ENCODE data around the gene BANP.
"Not testable (repeated sequence)": the region's sequence is repeated elsewhere in the genome, so short reads cannot be mapped to it uniquely, and the experiment has no call there.

BANP gene

DNA sequence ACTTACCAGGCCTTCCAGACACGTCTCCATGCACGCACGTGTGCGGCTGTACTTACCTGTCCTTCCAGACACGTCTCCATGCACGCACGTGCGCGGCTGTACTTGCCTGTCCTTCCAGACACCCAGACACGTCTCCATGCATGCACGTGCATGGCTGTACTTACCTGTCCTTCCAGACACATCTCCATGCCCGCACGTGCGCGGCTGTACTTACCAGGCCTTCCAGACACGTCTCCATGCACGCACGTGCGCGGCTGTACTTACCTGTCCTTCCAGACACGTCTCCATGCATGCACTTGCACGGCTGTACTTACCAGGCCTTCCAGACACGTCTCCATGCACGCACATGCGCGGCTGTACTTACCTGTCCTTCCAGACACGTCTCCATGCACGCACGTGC lies 47.8 kb downstream of the BANP start:
- WGBS (ENCODE audit: extremely low coverage, insufficient coverage, low lambda C conversion rate): no CpG with 5 or more reads among the region's 29 CpGs
- H3K27me3 ChIP-seq (ENCODE audit: insufficient read depth, low read length, poor library complexity); H2BK15ac ChIP-seq (replicated peaks; ENCODE audit: low read depth); H3K4me3 ChIP-seq (ENCODE audit: low read length); H3K56ac ChIP-seq (ENCODE audit: low read length); H3K27ac ChIP-seq (ENCODE audit: low read depth, low read length); H2BK5ac ChIP-seq (ENCODE audit: low read length); H3K79me2 ChIP-seq (ENCODE audit: control insufficient read depth, insufficient read depth, low read length); H3K18ac ChIP-seq (ENCODE audit: low read length); H2AK5ac ChIP-seq (ENCODE audit: low read length); DNase-seq; H3K4me2 ChIP-seq (ENCODE audit: low read length); H4K8ac ChIP-seq (ENCODE audit: low read depth, low read length); H3K4me1 ChIP-seq (ENCODE audit: control insufficient read depth, low read depth, low read length); H2BK120ac ChIP-seq (ENCODE audit: low read depth, low read length); H4K5ac ChIP-seq (ENCODE audit: low read length); H3K9ac ChIP-seq (ENCODE audit: low read length); H3K4ac ChIP-seq (ENCODE audit: low read depth, low read length); H3K23ac ChIP-seq (ENCODE audit: low read length); H3K36me3 ChIP-seq (ENCODE audit: control insufficient read depth, insufficient read depth, low read length): not testable (repeated sequence)
- peaks cover 21% of the 10 kb centered on the region for H3K79me1 ChIP-seq (ENCODE audit: low read length)

DNA sequence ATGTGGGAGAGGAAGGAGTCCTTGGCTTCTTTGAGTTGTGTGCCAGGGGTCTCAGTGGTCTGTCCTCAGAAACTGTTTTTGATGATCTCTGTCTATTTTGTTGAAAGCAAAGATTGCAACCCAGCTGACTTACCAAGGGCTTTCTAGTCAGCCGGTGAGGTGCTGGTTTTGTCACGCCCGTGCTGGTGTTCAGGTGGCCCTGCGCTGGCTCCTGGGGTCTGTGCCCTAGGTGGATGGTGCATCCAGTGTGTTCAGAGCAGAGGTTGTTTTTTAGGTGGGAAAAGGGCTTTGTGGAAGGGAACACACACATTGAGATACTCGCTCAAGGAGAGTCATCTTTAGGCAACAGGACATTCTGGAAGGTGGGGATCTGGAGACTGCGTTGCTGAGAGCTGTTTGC lies 51.0 kb downstream of the BANP start:
- no CpG with 5 or more reads among the region's 6 CpGs for WGBS (ENCODE audit: extremely low coverage, insufficient coverage, low lambda C conversion rate)
- Histone ChIP-seq H3K27me3 (ENCODE audit: insufficient read depth, low read length, poor library complexity) (no peaks in the 10 kb centered on the region), H3K36me3 (ENCODE audit: control insufficient read depth, insufficient read depth, low read length) (no peaks in the 10 kb centered on the region), H2BK5ac (ENCODE audit: low read length) (no peak overlapping the region), H3K27ac (ENCODE audit: low read depth, low read length) (no peak overlapping the region), H3K4ac (ENCODE audit: low read depth, low read length) (no peak overlapping the region), H4K8ac (ENCODE audit: low read depth, low read length) (no peak overlapping the region), H2BK120ac (ENCODE audit: low read depth, low read length) (no peak overlapping the region), H2AK5ac (ENCODE audit: low read length) (no peak overlapping the region), H3K4me3 (ENCODE audit: low read length) (no peak overlapping the region), H3K4me2 (ENCODE audit: low read length) (no peak overlapping the region), H3K79me1 (ENCODE audit: low read length) (peaks cover 12% of the 10 kb centered on the region), H3K9ac (ENCODE audit: low read length) (no peak overlapping the region), H3K79me2 (ENCODE audit: control insufficient read depth, insufficient read depth, low read length) (peaks cover 2% of the 10 kb centered on the region), H3K18ac (ENCODE audit: low read length) (no peak overlapping the region), H3K23ac (ENCODE audit: low read length) (no peak overlapping the region), H2BK15ac (replicated peaks; ENCODE audit: low read depth) (no peak overlapping the region), H3K56ac (ENCODE audit: low read length) (no peak overlapping the region), H3K4me1 (ENCODE audit: control insufficient read depth, low read depth, low read length) (no peaks in the 10 kb centered on the region), H4K5ac (ENCODE audit: low read length) (no peak overlapping the region)
- DNase-seq: no peak

DNA sequence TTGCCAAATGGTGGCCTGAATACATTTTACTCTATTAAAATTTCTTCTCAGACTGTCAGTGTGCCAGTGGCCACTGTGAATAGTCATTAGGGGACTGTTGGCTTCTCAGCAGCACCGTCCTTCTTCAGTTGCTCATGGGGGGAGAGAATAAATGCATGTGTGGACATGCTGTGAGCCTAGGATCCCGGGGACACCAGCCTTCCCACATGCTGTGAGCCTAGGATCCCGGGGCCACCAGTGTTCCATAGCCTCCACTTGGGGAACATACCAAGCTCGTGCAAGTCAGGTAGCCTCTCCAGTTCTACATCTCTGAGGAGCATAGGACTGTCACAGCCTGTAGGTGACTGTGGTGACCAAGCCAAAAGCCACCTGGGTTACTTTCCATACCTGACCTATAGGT lies 51.5 kb downstream of the BANP start:
- no peak overlapping the region for H3K18ac ChIP-seq (ENCODE audit: low read length)
- no peak overlapping the region for H2BK15ac ChIP-seq (replicated peaks; ENCODE audit: low read depth)
- H3K36me3 ChIP-seq (ENCODE audit: control insufficient read depth, insufficient read depth, low read length): no peaks in the 10 kb centered on the region
- no peak overlapping the region for H2AK5ac ChIP-seq (ENCODE audit: low read length)
- no peak overlapping the region for H3K4ac ChIP-seq (ENCODE audit: low read depth, low read length)
- H3K27ac ChIP-seq (ENCODE audit: low read depth, low read length): no peak overlapping the region
- no peak overlapping the region for H2BK5ac ChIP-seq (ENCODE audit: low read length)
- no peak for DNase-seq
- H3K79me2 ChIP-seq (ENCODE audit: control insufficient read depth, insufficient read depth, low read length): peaks cover 2% of the 10 kb centered on the region
- no CpG with 5 or more reads among the region's 4 CpGs for WGBS (ENCODE audit: extremely low coverage, insufficient coverage, low lambda C conversion rate)
- H3K4me2 ChIP-seq (ENCODE audit: low read length): no peak overlapping the region
- peaks cover 8% of the 10 kb centered on the region for H3K79me1 ChIP-seq (ENCODE audit: low read length)
- H4K5ac ChIP-seq (ENCODE audit: low read length): no peak overlapping the region
- no peak overlapping the region for H3K56ac ChIP-seq (ENCODE audit: low read length)
- H2BK120ac ChIP-seq (ENCODE audit: low read depth, low read length): no peak overlapping the region
- no peak overlapping the region for H4K8ac ChIP-seq (ENCODE audit: low read depth, low read length)
- no peak overlapping the region for H3K23ac ChIP-seq (ENCODE audit: low read length)
- H3K27me3 ChIP-seq (ENCODE audit: insufficient read depth, low read length, poor library complexity): no peaks in the 10 kb centered on the region
- H3K4me3 ChIP-seq (ENCODE audit: low read length): no peak overlapping the region
- no peaks in the 10 kb centered on the region for H3K4me1 ChIP-seq (ENCODE audit: control insufficient read depth, low read depth, low read length)
- no peak overlapping the region for H3K9ac ChIP-seq (ENCODE audit: low read length)

DNA sequence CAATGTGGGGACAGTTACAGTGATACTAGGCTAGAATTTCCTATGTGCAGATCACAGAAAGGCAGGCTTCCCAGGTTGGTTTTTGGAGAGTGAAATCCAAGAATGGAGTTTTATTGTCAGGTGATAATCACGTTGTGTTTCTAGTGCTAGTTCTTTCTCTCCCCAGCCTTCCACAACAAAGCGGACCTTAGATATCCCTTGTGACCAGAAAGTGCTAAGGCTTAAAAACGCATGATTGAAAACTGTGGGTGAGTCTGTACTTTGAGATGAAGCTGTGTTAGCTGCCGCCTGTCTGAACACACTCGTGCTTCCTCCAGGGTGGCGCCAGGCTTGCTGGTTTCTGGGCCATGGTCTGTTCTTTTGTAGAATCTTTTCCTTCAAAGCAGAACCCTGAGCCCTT lies 52.1 kb downstream of the BANP start:
- no peak overlapping the region for H2AK5ac ChIP-seq (ENCODE audit: low read length)
- no peak overlapping the region for H3K4me3 ChIP-seq (ENCODE audit: low read length)
- no peak overlapping the region for H3K9ac ChIP-seq (ENCODE audit: low read length)
- no peak for DNase-seq
- H3K36me3 ChIP-seq (ENCODE audit: control insufficient read depth, insufficient read depth, low read length): peaks cover 2% of the 10 kb centered on the region
- H3K79me2 ChIP-seq (ENCODE audit: control insufficient read depth, insufficient read depth, low read length): peaks cover 3% of the 10 kb centered on the region
- H2BK120ac ChIP-seq (ENCODE audit: low read depth, low read length): no peak overlapping the region
- no peak overlapping the region for H4K5ac ChIP-seq (ENCODE audit: low read length)
- H2BK5ac ChIP-seq (ENCODE audit: low read length): no peak overlapping the region
- H3K18ac ChIP-seq (ENCODE audit: low read length): no peak overlapping the region
- no peak overlapping the region for H3K4me2 ChIP-seq (ENCODE audit: low read length)
- H3K79me1 ChIP-seq (ENCODE audit: low read length): peaks cover 8% of the 10 kb centered on the region
- no peak overlapping the region for H4K8ac ChIP-seq (ENCODE audit: low read depth, low read length)
- H3K4ac ChIP-seq (ENCODE audit: low read depth, low read length): no peak overlapping the region
- WGBS (ENCODE audit: extremely low coverage, insufficient coverage, low lambda C conversion rate): no CpG with 5 or more reads among the region's 6 CpGs
- H3K56ac ChIP-seq (ENCODE audit: low read length): no peak overlapping the region
- H2BK15ac ChIP-seq (replicated peaks; ENCODE audit: low read depth): no peak overlapping the region
- H3K27me3 ChIP-seq (ENCODE audit: insufficient read depth, low read length, poor library complexity): no peaks in the 10 kb centered on the region
- H3K23ac ChIP-seq (ENCODE audit: low read length): no peak overlapping the region
- H3K27ac ChIP-seq (ENCODE audit: low read depth, low read length): no peak overlapping the region
- no peaks in the 10 kb centered on the region for H3K4me1 ChIP-seq (ENCODE audit: control insufficient read depth, low read depth, low read length)

DNA sequence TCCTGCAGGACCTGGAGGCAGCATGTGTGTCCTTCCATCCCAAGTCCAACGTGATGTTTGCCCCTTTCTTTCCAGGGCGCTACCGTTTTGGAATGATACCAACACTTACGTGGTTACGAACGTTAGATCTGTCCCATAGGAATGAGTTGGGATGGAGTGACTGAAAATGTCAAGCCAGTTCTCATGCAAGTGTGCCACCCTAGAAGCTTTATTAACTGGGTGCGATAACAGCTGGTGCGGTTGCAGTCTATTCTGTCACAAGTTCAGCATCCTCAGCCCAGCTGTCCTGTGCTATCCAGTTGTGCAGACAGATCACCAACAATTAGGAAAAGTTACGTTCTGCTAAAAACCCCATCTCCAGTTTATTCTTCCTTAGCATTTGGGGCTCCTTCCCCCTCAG lies 52.5 kb downstream of the BANP start:
- DNase-seq: no peak

DNA sequence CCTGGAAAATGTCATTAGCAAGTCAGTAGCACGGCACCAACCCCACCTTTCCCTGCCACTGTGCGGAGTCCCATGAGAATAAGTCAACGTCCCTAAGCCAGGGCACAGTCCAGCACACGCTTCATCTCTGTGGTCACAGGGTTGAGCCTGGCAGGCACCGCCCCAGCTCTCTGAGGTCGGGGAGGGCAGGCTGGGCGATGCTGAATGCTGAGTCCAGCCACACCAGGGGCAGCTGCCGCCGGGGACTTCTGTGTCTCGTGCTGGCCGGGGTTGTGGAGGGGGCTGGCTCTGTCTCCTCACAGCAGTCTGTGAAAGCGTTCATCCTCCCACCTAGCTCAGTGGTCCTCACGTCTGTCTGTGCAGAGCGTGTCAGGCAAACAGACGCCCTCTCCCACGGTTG lies 53.2 kb downstream of the BANP start:
- Histone ChIP-seq H2AK5ac (ENCODE audit: low read length) (no peak overlapping the region), H3K9ac (ENCODE audit: low read length) (no peak overlapping the region), H3K18ac (ENCODE audit: low read length) (no peak overlapping the region), H3K4me2 (ENCODE audit: low read length) (no peak overlapping the region), H2BK15ac (replicated peaks; ENCODE audit: low read depth) (no peak overlapping the region), H3K4me1 (ENCODE audit: control insufficient read depth, low read depth, low read length) (no peaks in the 10 kb centered on the region), H3K4me3 (ENCODE audit: low read length) (no peak overlapping the region), H2BK5ac (ENCODE audit: low read length) (no peak overlapping the region), H3K27ac (ENCODE audit: low read depth, low read length) (no peak overlapping the region), H3K79me1 (ENCODE audit: low read length) (peaks cover 8% of the 10 kb centered on the region), H4K5ac (ENCODE audit: low read length) (no peak overlapping the region), H3K36me3 (ENCODE audit: control insufficient read depth, insufficient read depth, low read length) (peaks cover 2% of the 10 kb centered on the region), H3K79me2 (ENCODE audit: control insufficient read depth, insufficient read depth, low read length) (peaks cover 3% of the 10 kb centered on the region), H3K27me3 (ENCODE audit: insufficient read depth, low read length, poor library complexity) (no peaks in the 10 kb centered on the region), H3K4ac (ENCODE audit: low read depth, low read length) (no peak overlapping the region), H3K56ac (ENCODE audit: low read length) (no peak overlapping the region), H3K23ac (ENCODE audit: low read length) (peak overlapping the region; percentile 9), H4K8ac (ENCODE audit: low read depth, low read length) (no peak overlapping the region), H2BK120ac (ENCODE audit: low read depth, low read length) (no peak overlapping the region)
- WGBS (ENCODE audit: extremely low coverage, insufficient coverage, low lambda C conversion rate): no CpG with 5 or more reads among the region's 16 CpGs
- DNase-seq: no peak

More for the DNA sequence above, 52.5 kb downstream of the BANP start:
- H4K8ac ChIP-seq (ENCODE audit: low read depth, low read length): no peak overlapping the region
- no peak overlapping the region for H4K5ac ChIP-seq (ENCODE audit: low read length)
- no peak overlapping the region for H2BK15ac ChIP-seq (replicated peaks; ENCODE audit: low read depth)
- no peak overlapping the region for H3K4me2 ChIP-seq (ENCODE audit: low read length)
- peaks cover 8% of the 10 kb centered on the region for H3K79me1 ChIP-seq (ENCODE audit: low read length)
- no peak overlapping the region for H3K9ac ChIP-seq (ENCODE audit: low read length)
- no peak overlapping the region for H2BK120ac ChIP-seq (ENCODE audit: low read depth, low read length)
- WGBS (ENCODE audit: extremely low coverage, insufficient coverage, low lambda C conversion rate): no CpG with 5 or more reads among the region's 9 CpGs
- H3K23ac ChIP-seq (ENCODE audit: low read length): no peak overlapping the region
- no peak overlapping the region for H2AK5ac ChIP-seq (ENCODE audit: low read length)
- peaks cover 3% of the 10 kb centered on the region for H3K79me2 ChIP-seq (ENCODE audit: control insufficient read depth, insufficient read depth, low read length)
- H3K27me3 ChIP-seq (ENCODE audit: insufficient read depth, low read length, poor library complexity): no peaks in the 10 kb centered on the region
- H3K36me3 ChIP-seq (ENCODE audit: control insufficient read depth, insufficient read depth, low read length): peaks cover 2% of the 10 kb centered on the region
- no peak overlapping the region for H3K56ac ChIP-seq (ENCODE audit: low read length)
- no peak overlapping the region for H2BK5ac ChIP-seq (ENCODE audit: low read length)
- H3K18ac ChIP-seq (ENCODE audit: low read length): no peak overlapping the region
- H3K4me1 ChIP-seq (ENCODE audit: control insufficient read depth, low read depth, low read length): no peaks in the 10 kb centered on the region
- H3K4ac ChIP-seq (ENCODE audit: low read depth, low read length): no peak overlapping the region
- H3K27ac ChIP-seq (ENCODE audit: low read depth, low read length): no peak overlapping the region
- H3K4me3 ChIP-seq (ENCODE audit: low read length): no peak overlapping the region

Data from mesendoderm (in vitro differentiated cells).